GM18505 (cell line): ENCODE data around the gene CHAT.

ENCODE experiments used
- ATAC-seq: cut with Tn5 transposase; IDR thresholded peaks from one replicate; pipeline ENCODE4 v1.9.1; 2021; ENCODE audit not compliant: unreplicated experiment
- POLR2A ChIP-seq: IDR thresholded peaks from 4 replicates; pipeline ENCODE4 v1.6.1; 2011; ENCODE audit warnings: borderline replicate concordance; ENCODE audit not compliant: insufficient read depth, insufficient read length; ENCODE audit errors: extremely low read depth

CHAT gene

GRCh38 chr10:49696311-49696710 lies 82.5 kb downstream of the CHAT start:
- TF ChIP-seq POLR2A, result no peak
- ATAC-seq, result no peak

- ATAC-seq, result no peak
- TF ChIP-seq POLR2A, result no peak
These were observed 84.8 kb downstream of the CHAT start for GRCh38 chr10:49698679-49699078.

GRCh38 chr10:49700211-49700610 lies 86.4 kb downstream of the CHAT start:
- no peak for TF ChIP-seq POLR2A
- no peak for ATAC-seq

GRCh38 chr10:49700997-49701396 lies 87.2 kb downstream of the CHAT start:
- no peak for ATAC-seq
- TF ChIP-seq POLR2A, result no peak

GRCh38 chr10:49707585-49707984 lies 93.7 kb downstream of the CHAT start:
- ATAC-seq, result no peak
- TF ChIP-seq POLR2A, result no peak

GRCh38 chr10:49709934-49710333 lies 96.1 kb downstream of the CHAT start:
- no peak for TF ChIP-seq POLR2A
- no peak for ATAC-seq

- no peak for TF ChIP-seq POLR2A
- no peak for ATAC-seq
These were observed 97.1 kb downstream of the CHAT start for GRCh38 chr10:49710966-49711365.

- no peak for TF ChIP-seq POLR2A
- no peak for ATAC-seq
These were observed 97.6 kb downstream of the CHAT start for GRCh38 chr10:49711481-49711880.

- no peak for TF ChIP-seq POLR2A
- ATAC-seq, result no peak
These were observed 99.4 kb downstream of the CHAT start for GRCh38 chr10:49713266-49713665.
